ENCODE measurements around the gene ST8SIA1. TPM values are rescaled to one million over a fixed set of nuclear protein-coding genes. Genes with fewer than 3 reads are reported as not detected.

The ST8SIA1 gene
- total RNA-seq, 1 experiment from 2014 or later, result not detected

DNA sequence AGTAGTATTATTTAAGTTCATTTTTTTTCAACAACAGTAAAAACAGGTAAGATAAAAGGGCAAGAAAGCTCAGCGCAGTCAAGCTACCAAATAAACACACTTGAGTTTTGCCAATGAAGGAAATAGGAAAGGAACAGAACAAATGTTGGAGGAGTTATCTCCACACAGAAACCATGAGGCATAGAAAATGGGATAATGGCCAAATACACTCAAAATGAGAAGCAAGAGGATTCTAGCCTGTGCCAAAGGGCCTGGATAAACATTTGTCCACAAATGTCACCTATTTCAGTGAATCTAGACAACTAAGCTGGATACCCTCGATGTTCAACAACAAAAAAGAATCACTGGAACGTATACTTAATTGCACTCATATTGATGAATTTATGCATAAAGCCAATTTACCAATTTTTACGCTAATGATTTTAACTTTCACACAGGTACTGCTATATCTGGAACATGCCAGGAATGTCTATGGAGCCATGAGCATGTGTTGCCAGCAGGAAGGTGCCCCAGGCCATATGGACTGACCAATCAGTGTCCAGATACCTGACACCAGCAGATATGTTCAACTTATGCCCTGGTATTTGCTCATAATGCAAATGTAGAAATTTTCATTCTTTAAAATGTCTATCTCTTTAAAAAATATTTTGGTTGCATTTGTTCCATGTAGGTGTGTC lies 21.1 kb downstream of the ST8SIA1 start:
- RAD21 ChIA-PET (ENCODE audit: low non-redundant PET in 1 of 2, low total read pairs in 2 of 2, uncharacterized antibody in 2 of 2, unreplicated experiment in 2 of 2), result no interaction called here
- H3K4me1 ChIP-seq (ENCODE audit: control insufficient read depth in 1 of 2, insufficient read depth in 2 of 2, low read length in 2 of 2), result no peaks in the 10 kb centered on the region
- H3K27ac ChIP-seq (ENCODE audit: low read depth, low read length), result no peak overlapping the region

DNA sequence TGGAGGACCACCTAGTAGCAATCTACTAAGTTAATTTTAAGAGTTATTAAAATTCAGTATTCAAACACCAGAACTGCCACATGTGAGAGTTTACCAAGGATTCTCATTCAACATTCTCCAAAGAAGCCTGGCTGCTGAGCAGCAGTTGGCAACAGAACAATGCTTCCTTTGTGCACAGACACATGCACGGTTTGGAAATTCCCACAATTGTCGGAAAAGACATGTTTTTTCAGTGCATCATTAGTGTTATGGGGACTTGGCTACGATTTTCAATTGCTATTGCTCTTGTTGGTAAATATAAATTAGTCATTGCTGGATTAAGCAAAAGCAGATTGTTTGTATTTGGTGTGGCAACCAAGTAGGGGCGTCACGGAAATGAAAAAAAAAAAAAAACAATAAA lies 22.2 kb downstream of the ST8SIA1 start:
- H3K4me1 ChIP-seq (ENCODE audit: control insufficient read depth in 1 of 2, insufficient read depth in 2 of 2, low read length in 2 of 2), result no peaks in the 10 kb centered on the region
- H4K20me1 ChIP-seq (ENCODE audit: insufficient read depth), result no peaks in the 10 kb centered on the region
- no peaks in the 10 kb centered on the region for H3K36me3 ChIP-seq (ENCODE audit: control insufficient read depth in 1 of 2, insufficient read depth in 2 of 2, low read length in 2 of 2)
- intact Hi-C loops (cut with micrococcal nuclease), result no loop called here
- H2AFZ ChIP-seq (ENCODE audit: low read depth, low read length, poor library complexity, severe bottlenecking), result no peak overlapping the region
- CTCF ChIA-PET, result no interaction called here
- H3K9ac ChIP-seq (ENCODE audit: low read length), result no peak overlapping the region
- POLR2A ChIA-PET, result no interaction called here
- BruUV-seq (replicated peaks), result no TSS peak
- no peaks in the 10 kb centered on the region for H3K79me2 ChIP-seq (ENCODE audit: insufficient read depth, low read length)
- H3K9me3 ChIP-seq (ENCODE audit: control insufficient read depth in 1 of 2, insufficient read depth in 1 of 2, low read depth in 1 of 2, low read length in 2 of 2), result no peaks in the 10 kb centered on the region
- H3K9me2 ChIP-seq (ENCODE audit: insufficient read depth), result no peaks in the 10 kb centered on the region
- H3K27ac ChIP-seq (ENCODE audit: low read depth, low read length), result no peak overlapping the region
- no peak for ATAC-seq
- H3K27me3 ChIP-seq (ENCODE audit: insufficient read depth, low read length), result no peaks in the 10 kb centered on the region
- DNase-seq (ENCODE audit: low read depth, low spot score), result no peak
- RAD21 ChIA-PET (ENCODE audit: low non-redundant PET in 1 of 2, low total read pairs in 2 of 2, uncharacterized antibody in 2 of 2, unreplicated experiment in 2 of 2), result no interaction called here
- H3K4me3 ChIP-seq (replicated peaks in 1 of 2; ENCODE audit: low read depth in 1 of 2, low read length in 2 of 2), result no peak overlapping the region
- H3K4me2 ChIP-seq (ENCODE audit: low read length), result no peak overlapping the region
- TF ChIP-seq ZFX (IDR thresholded peaks at IDR 0.05) (no peak), SRF (IDR thresholded peaks at IDR 0.05; ENCODE audit: low read depth) (no peak), CBX3 (IDR thresholded peaks at IDR 0.05; ENCODE audit: low read depth) (no peak), EZH2 (IDR thresholded peaks at IDR 0.05) (no peak), ELF1 (IDR thresholded peaks at IDR 0.05; ENCODE audit: borderline replicate concordance, low read depth) (no peak), EZH2phosphoT487 (IDR thresholded peaks at IDR 0.05; ENCODE audit: borderline replicate concordance) (no peak), POLR2A (IDR thresholded peaks at IDR 0.05; ENCODE audit: borderline replicate concordance, extremely low read depth, insufficient read depth, insufficient read length) (no peak), CEBPB (IDR thresholded peaks at IDR 0.05; ENCODE audit: low read depth) (no peak), POLR2AphosphoS5 (IDR thresholded peaks at IDR 0.05; ENCODE audit: low read depth, low read length) (no peak), EGR1 (IDR thresholded peaks at IDR 0.05; ENCODE audit: low read depth) (no peak), FOSL1 (IDR thresholded peaks at IDR 0.05; ENCODE audit: low read depth) (no peak), RAD21 (IDR thresholded peaks at IDR 0.05; ENCODE audit: low read depth) (no peak)
- TF ChIP-seq, protein P1, sequence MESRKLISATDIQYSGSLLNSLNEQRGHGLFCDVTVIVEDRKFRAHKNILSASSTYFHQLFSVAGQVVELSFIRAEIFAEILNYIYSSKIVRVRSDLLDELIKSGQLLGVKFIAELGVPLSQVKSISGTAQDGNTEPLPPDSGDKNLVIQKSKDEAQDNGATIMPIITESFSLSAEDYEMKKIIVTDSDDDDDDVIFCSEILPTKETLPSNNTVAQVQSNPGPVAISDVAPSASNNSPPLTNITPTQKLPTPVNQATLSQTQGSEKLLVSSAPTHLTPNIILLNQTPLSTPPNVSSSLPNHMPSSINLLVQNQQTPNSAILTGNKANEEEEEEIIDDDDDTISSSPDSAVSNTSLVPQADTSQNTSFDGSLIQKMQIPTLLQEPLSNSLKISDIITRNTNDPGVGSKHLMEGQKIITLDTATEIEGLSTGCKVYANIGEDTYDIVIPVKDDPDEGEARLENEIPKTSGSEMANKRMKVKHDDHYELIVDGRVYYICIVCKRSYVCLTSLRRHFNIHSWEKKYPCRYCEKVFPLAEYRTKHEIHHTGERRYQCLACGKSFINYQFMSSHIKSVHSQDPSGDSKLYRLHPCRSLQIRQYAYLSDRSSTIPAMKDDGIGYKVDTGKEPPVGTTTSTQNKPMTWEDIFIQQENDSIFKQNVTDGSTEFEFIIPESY (IDR thresholded peaks at IDR 0.05; ENCODE audit: extremely low read depth, insufficient replicate concordance, low read length), result no peak

More for the DNA sequence above, 21.1 kb downstream of the ST8SIA1 start:
- Histone ChIP-seq H3K9me3 (ENCODE audit: control insufficient read depth in 1 of 2, insufficient read depth in 1 of 2, low read depth in 1 of 2, low read length in 2 of 2) (no peaks in the 10 kb centered on the region), H2AFZ (ENCODE audit: low read depth, low read length, poor library complexity, severe bottlenecking) (no peak overlapping the region), H3K4me2 (ENCODE audit: low read length) (no peak overlapping the region), H4K20me1 (ENCODE audit: insufficient read depth) (no peaks in the 10 kb centered on the region), H3K36me3 (ENCODE audit: control insufficient read depth in 1 of 2, insufficient read depth in 2 of 2, low read length in 2 of 2) (no peaks in the 10 kb centered on the region), H3K27me3 (ENCODE audit: insufficient read depth, low read length) (no peaks in the 10 kb centered on the region), H3K4me3 (replicated peaks in 1 of 2; ENCODE audit: low read depth in 1 of 2, low read length in 2 of 2) (no peak overlapping the region), H3K9me2 (ENCODE audit: insufficient read depth) (no peaks in the 10 kb centered on the region), H3K9ac (ENCODE audit: low read length) (no peak overlapping the region), H3K79me2 (ENCODE audit: insufficient read depth, low read length) (no peaks in the 10 kb centered on the region)
- ChIA-PET POLR2A (no interaction called here), CTCF (no interaction called here)
- DNase-seq (ENCODE audit: low read depth, low spot score) (no peak), ATAC-seq (no peak)
- intact Hi-C loops (cut with micrococcal nuclease), result no loop called here
- no TSS peak for BruUV-seq (replicated peaks)
- no peak for TF ChIP-seq SP1 (IDR thresholded peaks at IDR 0.05; ENCODE audit: low read depth)
- TF ChIP-seq EZH2phosphoT487 (IDR thresholded peaks at IDR 0.05; ENCODE audit: borderline replicate concordance), result no peak
- no peak for TF ChIP-seq RAD21 (IDR thresholded peaks at IDR 0.05; ENCODE audit: low read depth)
- TF ChIP-seq, protein P2, sequence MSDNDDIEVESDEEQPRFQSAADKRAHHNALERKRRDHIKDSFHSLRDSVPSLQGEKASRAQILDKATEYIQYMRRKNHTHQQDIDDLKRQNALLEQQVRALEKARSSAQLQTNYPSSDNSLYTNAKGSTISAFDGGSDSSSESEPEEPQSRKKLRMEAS (IDR thresholded peaks at IDR 0.05), result no peak
- TF ChIP-seq, protein P1 (IDR thresholded peaks at IDR 0.05; ENCODE audit: extremely low read depth, insufficient replicate concordance, low read length), result no peak
- TF ChIP-seq YY1 (IDR thresholded peaks at IDR 0.05; ENCODE audit: extremely low read depth, insufficient replicate concordance, low read depth, low read length), result no peak
